Activated effector memory CD4-positive, alpha-beta T cell treated with anti-CD3 and anti-CD28 coated beads, Interleukin-2, amount 50 U/mL, for 16 hours (primary cell): ENCODE results near the gene OTOS.

Experiments
- DNase-seq: peaks from one replicate; pipeline ENCODE4 v3.0.0-alpha.2; 2020

OTOS gene

DNA sequence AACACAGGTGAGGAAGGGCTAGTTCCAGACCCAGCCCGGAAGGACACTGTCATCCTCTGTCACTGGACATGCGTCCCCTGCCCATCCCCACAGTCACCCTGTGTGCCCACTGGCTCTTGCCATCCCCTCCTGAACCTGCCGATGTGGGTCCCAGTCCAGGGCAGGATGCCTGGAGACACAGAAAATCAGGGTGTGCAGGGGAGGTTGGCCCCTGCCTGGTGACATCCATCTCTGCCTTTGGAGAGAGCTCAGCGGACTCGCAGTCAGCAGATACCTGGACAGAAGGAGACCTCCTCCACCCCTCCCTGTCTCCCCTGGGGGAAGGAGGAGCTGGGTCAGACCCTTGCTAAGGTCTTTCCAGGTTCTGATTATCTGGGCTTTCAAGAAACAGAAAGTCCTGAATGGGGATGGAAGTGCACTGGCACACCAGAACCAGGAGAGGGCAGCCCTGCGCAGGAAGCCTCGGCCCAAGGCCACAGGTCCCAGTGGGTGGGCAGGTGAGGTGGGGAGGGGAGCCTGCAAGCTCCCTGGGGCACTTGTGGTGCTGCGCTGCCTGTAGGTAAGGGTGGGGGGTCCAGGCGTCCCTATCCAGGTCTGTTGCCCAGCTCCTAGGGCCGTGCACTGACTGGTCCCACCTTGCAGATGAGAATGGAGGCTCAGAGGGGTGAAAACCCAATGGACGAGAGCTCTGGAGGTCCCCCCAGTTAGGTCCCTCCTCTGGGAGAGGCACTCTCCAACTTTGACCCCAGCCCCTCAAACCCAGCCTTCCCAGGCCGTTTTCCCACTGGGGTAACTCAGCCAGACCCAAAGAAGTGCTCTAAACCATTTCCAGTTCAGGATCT, 9.7 kb upstream of the OTOS start:
- DNase-seq: peak; percentile 71

DNA sequence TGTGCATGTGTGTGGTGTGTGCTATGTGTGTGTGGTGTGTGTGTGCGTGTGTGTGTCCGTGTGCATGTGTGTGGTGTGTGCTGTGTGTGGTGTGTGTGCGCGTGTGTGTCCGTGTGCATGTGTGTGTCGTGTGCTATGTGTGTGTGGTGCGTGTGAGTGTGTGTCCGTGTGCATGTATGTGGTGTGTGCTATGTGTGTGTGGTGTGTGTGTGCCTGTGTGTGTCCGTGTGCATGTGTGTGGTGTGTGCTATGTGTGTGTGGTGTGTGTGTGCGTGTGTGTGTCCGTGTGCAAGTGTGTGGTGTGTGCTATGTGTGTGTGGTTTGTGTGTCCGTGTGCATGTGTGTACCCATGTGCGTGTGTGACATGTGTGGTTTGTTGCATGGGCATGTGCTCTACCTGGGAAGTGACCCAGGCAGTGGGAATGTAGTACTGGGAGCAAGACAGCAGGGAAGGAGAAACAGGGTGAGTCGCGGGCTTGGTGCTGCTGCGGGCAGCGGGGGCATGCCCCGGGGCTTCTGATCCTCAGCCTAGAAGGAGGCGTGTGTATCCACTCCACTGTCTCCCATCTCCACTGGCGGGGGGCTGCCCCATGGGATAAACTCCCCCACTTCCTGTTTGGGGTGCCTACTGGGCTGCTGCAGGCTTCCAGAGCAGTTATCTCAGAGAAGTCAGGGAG, 7.6 kb upstream of the OTOS start:
- DNase-seq: no peak

- DNase-seq: no peak
These were observed 6.9 kb upstream of the OTOS start for GRCh38 chr2:240147382-240147781.

DNA sequence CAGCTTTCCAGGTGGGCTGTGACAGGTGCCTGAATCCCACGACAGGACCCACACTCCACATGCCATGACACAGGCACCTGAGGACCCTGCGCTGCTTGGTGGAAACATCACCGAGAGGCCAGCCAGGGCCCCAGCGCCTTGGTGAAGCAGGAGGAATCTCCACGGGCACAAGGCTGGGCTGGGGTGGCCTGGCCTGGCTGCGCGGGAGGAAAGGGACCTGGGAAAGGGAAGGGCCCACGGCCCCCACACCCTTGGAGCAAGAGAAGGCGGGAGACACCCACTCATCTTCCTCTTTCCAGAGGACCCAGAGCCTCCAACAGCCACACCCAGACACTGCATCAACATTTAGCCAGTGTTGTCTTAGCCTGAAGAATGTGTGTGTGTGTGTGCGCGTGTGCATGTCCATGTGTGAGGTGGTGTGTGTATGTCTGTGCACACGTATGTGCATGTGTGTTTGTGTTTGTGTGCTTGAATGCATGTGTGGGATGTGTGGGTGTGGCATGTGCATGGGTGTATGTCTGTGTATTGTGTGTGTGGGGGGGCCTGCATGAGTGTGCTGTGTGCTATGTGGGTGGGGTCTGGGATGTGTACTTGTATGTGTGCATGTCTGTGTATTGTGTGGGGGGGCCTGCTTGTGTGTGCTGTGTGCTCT, 6.3 kb upstream of the OTOS start:
- DNase-seq: no peak

- no peak for DNase-seq
These were observed 5.7 kb upstream of the OTOS start for GRCh38 chr2:240146141-240146561.

DNA sequence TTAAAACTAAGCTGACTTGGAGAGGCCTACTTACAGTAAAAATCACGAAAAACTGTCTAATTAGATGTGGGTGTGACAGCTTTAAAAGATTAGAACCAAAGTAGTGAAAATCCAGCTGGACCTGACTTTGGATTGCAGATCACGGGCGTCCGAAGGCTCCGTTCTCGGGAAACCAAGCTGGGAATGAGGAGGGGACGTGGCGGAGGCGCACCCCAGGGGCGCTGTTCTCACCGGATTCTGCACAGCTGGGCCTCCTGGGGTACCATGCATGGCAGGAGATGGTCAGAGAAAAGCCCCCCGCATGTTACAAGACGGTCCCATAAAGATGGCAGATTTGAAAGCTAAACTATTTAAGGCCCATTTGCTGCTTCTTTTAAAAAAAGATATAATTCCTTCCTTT, 5.0 kb upstream of the OTOS start:
- DNase-seq: no peak

- no peak for DNase-seq
These were observed 4.3 kb upstream of the OTOS start for GRCh38 chr2:240144649-240145261.

GRCh38 chr2:240143801-240144648, 3.6 kb upstream of the OTOS start:
- DNase-seq: peak; percentile 93

GRCh38 chr2:240143276-240143675, 2.8 kb upstream of the OTOS start:
- DNase-seq: no peak

- DNase-seq: no peak
These were observed 2.4 kb upstream of the OTOS start for GRCh38 chr2:240142859-240143258.

GRCh38 chr2:240142256-240142775, 1.9 kb upstream of the OTOS start:
- no peak for DNase-seq

GRCh38 chr2:240141736-240142135, 1.3 kb upstream of the OTOS start:
- DNase-seq: peak; percentile 46

DNA sequence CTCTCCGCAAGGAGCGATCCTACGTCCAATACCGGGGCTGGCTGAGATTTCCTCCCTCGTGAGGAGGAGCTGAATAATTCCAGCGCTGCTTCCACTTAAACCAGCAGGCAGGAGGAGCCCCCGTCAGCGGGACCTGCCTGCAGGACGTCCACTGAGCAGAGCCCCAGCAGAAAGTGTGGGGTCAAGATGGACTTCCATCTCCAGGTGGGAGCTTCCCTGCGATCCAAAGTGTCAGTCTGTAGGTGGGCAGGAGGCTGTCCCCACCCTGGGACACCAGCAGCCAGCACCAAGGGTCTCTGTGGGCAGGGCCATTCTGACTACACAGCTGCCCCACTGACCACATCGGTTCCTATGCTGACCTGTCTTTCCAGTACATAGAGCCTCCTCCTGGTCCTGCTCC, 462 bp upstream of the OTOS start:
- DNase-seq: peak; percentile 41

GRCh38 chr2:240139666-240140393, 628 bp downstream of the OTOS start:
- DNase-seq: peak; percentile 45

GRCh38 chr2:240139011-240139441, 1.4 kb downstream of the OTOS start:
- DNase-seq: peak; percentile 52

GRCh38 chr2:240138254-240138984, 2.0 kb downstream of the OTOS start:
- peak; percentile 57 for DNase-seq

DNA sequence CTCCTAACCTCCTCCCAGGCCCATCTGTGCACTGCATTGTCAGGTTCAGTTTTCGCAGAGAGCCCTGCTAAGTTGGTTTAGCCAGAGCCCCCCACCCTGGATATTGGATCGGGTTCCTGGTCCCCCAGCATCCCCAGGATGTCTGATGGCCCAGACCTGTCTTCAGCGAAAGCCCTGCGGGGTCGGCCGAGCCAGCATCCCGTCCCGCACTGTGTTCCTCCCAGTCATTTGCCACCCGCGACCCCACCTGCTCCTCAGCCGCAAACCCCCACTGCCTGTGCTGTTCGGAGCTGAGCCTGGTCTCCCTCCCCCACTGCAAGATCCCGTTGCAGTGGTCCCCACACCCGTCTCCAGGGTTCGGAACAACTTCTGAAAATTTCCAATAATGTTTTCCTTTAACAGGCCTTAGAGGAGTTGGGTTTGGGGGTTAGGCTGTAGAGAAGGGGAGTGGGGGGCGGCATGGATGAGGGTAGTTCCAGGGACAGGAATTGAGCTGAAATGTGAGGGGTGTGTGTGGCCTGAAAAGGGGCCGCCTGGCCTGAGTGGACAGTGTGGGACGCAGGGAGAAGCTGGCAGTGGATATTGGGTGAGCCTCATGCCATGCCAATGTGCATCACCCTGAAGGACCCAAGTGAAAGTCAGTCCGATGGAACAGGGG, 2.7 kb downstream of the OTOS start:
- peak; percentile 52 for DNase-seq

DNA sequence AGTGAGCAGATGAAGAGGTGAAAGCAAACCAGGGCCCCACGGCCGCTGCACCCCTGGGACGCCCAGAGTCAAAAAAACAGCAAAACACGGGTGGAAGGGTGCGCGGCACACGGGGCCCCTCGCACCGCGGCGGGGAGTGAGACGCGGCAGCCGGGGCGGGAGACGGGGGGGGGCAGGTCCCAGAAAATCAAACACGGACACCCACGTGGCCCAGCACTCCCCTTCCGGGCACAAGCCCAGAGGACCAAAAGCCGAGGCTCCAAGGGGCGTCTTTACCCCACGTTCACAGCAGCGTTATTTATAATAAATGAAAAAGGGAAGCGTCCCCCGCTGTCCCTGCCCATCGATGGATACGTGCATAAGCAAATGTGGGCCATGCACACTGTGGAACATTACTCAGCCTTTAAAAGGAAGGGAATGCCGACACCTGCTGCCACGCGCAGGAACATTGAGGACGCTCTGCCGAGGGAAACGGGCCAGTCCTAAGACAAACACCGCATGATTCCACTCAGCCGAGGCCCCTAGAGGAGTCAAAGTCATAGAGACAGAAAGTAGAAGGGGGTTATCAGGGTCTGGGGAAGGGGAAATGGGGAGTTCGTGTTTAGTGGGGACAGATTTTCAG, 3.7 kb downstream of the OTOS start:
- DNase-seq: no peak

GRCh38 chr2:240136013-240136670, 4.3 kb downstream of the OTOS start, which contains the start of gene COPS9:
Gene COPS9 (minus strand): TSS chr2:240136305. CDS start chr2:240136284, 21 bp downstream.
- DNase-seq: peak; percentile 95
